NT2/D1 (cell line): ENCODE data around the gene NLK.
"Not testable (repeated sequence)": the region's sequence is repeated elsewhere in the genome, so short reads cannot be mapped to it uniquely, and the experiment has no call there.

Experiments used
- DNase-seq: peaks from one replicate; pipeline ENCODE4 v3.0.0-alpha.2; 2011; ENCODE audit warnings: low read depth, low spot score
- H3K27me3 ChIP-seq: 2 replicates; pipeline ENCODE4 v1.6.0; 2011; ENCODE audit warnings: mild to moderate bottlenecking; ENCODE audit not compliant: insufficient read length, insufficient read depth
- H3K36me3 ChIP-seq: 2 replicates; pipeline ENCODE4 v1.6.1; 2011; ENCODE audit warnings: mild to moderate bottlenecking, low read length, mixed read lengths; ENCODE audit not compliant: insufficient read depth, insufficient read length
- H3K4me1 ChIP-seq: 2 replicates; pipeline ENCODE4 v1.5.1; 2011; ENCODE audit not compliant: insufficient read depth, insufficient read length
- H3K4me3 ChIP-seq: 2 replicates; pipeline ENCODE4 v1.5.1; 2011; ENCODE audit warnings: low read depth; ENCODE audit not compliant: insufficient read length
- H3K9ac ChIP-seq: 2 replicates; pipeline ENCODE4 v1.6.0; 2011; ENCODE audit warnings: low read depth; ENCODE audit not compliant: insufficient read length
- H3K9me3 ChIP-seq: 2 replicates; pipeline ENCODE4 v1.5.1; 2011; ENCODE audit warnings: mild to moderate bottlenecking, low read length; ENCODE audit not compliant: insufficient read depth
- SUZ12 ChIP-seq: IDR thresholded peaks from 2 replicates; pipeline ENCODE4 v1.6.1; 2011; ENCODE audit not compliant: insufficient read length, insufficient read depth; ENCODE audit errors: extremely low read depth
- YY1 ChIP-seq: IDR thresholded peaks from 2 replicates; pipeline ENCODE4 v1.6.1; 2011; ENCODE audit not compliant: insufficient read length, insufficient read depth
- ZNF274 ChIP-seq: IDR thresholded peaks from 2 replicates; pipeline ENCODE4 v1.6.1; 2011; ENCODE audit warnings: mild to moderate bottlenecking, low read depth, low read length

Gene NLK

GRCh38 chr17:28233872-28234856, 191.7 kb downstream of the NLK start:
- not testable (repeated sequence) for H3K36me3 ChIP-seq, H3K4me3 ChIP-seq, H3K4me1 ChIP-seq, H3K27me3 ChIP-seq, DNase-seq, H3K9me3 ChIP-seq, H3K9ac ChIP-seq

- not testable (repeated sequence) for H3K9ac ChIP-seq, H3K27me3 ChIP-seq, DNase-seq, H3K4me3 ChIP-seq, H3K9me3 ChIP-seq, H3K4me1 ChIP-seq, H3K36me3 ChIP-seq
Observed at GRCh38 chr17:28235066-28235700, 192.7 kb downstream of the NLK start.

DNA sequence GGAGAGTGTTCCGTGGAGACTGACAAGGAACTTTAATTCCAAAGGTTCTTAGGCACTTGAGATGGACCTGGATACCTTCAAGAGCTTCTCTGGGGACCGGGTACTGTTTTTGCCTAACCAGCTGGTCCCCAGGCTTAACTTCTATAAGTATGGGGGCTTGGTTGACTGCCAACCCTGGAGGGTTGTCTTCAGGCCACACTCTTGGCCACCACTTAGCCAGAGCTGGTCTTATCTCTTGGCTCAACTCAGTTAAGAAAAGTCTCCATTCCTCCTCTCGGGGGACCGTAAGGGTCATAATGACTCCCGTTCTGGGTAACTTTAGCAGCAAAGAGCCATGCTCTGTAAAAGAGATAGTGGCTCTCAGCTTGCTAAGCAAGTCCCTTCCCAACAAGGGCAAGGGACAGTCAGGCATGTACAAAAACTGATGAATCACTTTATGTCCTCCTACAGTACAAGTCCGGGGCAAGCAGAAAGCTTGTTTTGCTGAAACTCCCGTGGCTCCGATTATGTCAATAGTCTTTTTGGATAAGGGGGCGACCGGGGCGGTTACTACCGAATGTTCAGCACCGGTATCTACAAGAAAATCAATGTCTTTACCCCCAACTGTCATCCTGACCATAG, 193.7 kb downstream of the NLK start:
- H3K4me3 ChIP-seq, H3K36me3 ChIP-seq, H3K27me3 ChIP-seq, H3K9ac ChIP-seq, H3K9me3 ChIP-seq, DNase-seq, H3K4me1 ChIP-seq: not testable (repeated sequence)

GRCh38 chr17:28238547-28239270, 196.2 kb downstream of the NLK start:
- not testable (repeated sequence) for H3K36me3 ChIP-seq, H3K27me3 ChIP-seq, DNase-seq, H3K9ac ChIP-seq, H3K4me1 ChIP-seq, H3K4me3 ChIP-seq, H3K9me3 ChIP-seq

- Histone ChIP-seq H3K27me3 (no peaks in the 10 kb centered on the region), H3K9ac (no peak overlapping the region), H3K36me3 (no peaks in the 10 kb centered on the region), H3K9me3 (no peaks in the 10 kb centered on the region), H3K4me3 (no peak overlapping the region), H3K4me1 (peaks cover 1% of the 10 kb centered on the region)
- TF ChIP-seq YY1 (no peak), SUZ12 (no peak), ZNF274 (no peak)
- DNase-seq: no peak
Observed at GRCh38 chr17:28239271-28239624, 196.8 kb downstream of the NLK start.

DNA sequence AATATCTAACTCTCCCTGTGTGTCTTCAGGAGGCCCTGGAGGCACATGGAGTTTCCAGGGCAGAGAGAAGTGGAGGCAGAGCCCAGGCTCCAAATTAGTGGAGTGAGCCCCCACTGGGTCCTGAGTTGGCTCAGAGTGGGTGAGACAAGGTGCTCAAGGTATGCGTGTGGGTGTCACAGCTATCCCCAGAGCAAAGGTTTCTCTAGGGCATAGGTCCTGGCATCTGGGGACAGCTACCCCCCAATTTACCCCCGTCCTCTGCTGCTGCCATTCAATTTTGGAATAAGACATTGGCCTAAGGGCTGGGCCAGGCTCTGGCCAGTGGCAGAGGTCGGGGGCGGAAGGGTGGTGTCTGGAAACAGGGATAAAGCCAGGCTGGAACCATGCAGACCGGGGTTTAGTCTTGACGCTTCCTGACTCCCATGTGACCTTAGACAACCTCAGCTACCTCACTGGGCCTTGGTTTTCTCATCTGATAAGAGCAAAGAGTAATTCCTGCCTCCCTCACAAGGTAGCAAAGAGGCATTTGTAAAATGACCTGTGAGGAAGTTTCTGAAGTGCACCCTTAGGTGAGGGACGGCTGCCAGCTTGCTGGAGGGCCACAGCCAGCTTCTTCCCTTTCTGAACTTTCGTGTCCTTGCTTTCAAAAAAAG, 198.3 kb downstream of the NLK start:
- H3K4me1 ChIP-seq: peaks cover 1% of the 10 kb centered on the region
- H3K4me3 ChIP-seq: no peak overlapping the region
- H3K36me3 ChIP-seq: no peaks in the 10 kb centered on the region
- no peak for DNase-seq
- no peaks in the 10 kb centered on the region for H3K9me3 ChIP-seq
- TF ChIP-seq YY1 (no peak), ZNF274 (no peak), SUZ12 (no peak)
- no peaks in the 10 kb centered on the region for H3K27me3 ChIP-seq
- no peak overlapping the region for H3K9ac ChIP-seq

DNA sequence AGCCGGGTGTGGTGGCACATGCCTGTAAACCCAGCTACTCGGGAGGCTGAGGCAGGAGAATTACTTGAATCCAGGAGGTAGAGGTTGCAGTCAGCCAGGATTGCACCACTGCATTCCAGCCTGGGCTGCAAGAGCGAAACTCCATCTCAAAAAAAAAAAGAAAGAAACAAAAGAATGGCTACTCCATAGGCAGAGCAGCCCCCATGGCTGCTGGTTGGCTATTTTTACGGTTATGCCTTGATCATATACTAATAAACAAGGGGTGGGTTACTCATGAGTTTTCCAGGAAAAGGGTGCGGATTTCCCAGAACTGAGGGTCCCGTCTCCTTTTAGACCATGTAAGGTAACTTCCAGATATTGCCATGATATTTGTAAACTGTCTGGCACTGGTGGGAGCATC, 200.3 kb downstream of the NLK start:
- Histone ChIP-seq H3K36me3 (no peaks in the 10 kb centered on the region), H3K4me3 (no peak overlapping the region), H3K9ac (no peak overlapping the region), H3K27me3 (no peaks in the 10 kb centered on the region), H3K9me3 (no peaks in the 10 kb centered on the region), H3K4me1 (peaks cover 4% of the 10 kb centered on the region)
- DNase-seq: no peak
- TF ChIP-seq YY1 (no peak), ZNF274 (no peak), SUZ12 (no peak)

DNA sequence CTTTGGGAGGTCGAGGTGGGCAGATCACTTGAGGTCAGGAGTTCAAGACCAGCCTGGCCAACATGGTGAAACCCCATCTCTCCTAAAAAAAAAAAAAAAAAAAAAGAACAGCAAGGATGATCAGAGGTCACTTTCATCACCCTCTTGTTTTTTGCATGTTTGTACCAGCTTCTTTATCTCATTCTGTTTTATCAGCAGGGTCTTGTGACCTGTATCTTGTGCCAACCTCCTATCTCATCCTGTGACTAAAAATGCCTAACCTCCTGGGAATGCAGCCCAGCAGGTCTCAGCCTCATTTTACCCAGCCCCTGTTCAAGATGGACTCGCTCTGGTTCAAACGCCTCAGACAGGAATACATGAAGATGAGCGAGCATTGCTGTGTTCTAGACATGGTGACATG, 200.8 kb downstream of the NLK start:
- H3K9ac ChIP-seq, H3K27me3 ChIP-seq, H3K4me3 ChIP-seq, H3K4me1 ChIP-seq, DNase-seq, H3K36me3 ChIP-seq, H3K9me3 ChIP-seq: not testable (repeated sequence)
